ENCODE measurements around the gene PTPRM. TPM values are rescaled to one million over a fixed set of nuclear protein-coding genes. Genes with fewer than 3 reads are reported as not detected.

Gene PTPRM
- total and polyA plus RNA-seq, 2 of the 8 experiments (the other 6 are each of a cell fraction or from before 2014, with no cell fraction given): 4.1 to 7.0 TPM

DNA sequence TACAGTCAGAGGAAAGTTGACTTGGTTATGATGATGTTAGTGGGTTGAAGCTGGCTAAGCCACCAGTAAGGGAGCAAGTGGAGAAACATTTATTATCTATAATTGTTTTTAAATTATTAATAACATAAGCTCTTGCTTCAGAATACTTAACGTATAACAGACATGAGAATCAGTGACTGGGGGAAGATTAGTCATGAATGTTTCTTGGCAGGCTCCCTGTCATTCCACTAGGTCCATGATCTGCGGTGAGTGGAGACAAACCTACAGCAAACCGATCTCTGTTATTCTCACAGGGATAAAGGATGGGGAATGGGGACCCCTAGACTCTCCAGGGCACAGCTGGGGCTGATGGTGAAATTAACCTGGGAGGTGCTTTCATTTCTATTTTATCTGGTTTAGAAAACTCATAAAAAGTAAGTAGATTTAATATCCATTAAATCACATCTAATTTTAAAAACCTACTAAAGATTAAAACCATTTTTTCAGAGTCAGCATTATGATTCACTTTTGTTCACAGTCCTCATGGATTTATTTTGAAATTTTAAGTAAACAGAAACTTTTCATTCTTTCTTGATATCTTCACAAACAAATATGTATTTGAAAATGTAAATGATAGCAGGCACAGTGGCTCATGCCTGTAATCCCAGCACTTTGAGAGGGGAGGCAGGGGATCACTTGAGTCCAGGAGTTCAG lies 420.3 kb downstream of the PTPRM start:
- Histone ChIP-seq H4K20me1 (replicated peaks in 1 of 2; ENCODE audit: control insufficient read depth in 1 of 2, insufficient read depth in 2 of 2, low read length in 2 of 2) (no peaks in the 10 kb centered on the region), H3K79me1 (ENCODE audit: low read depth, low read length) (no peaks in the 10 kb centered on the region), H2BK15ac (ENCODE audit: low read length) (no peak overlapping the region), H3K18ac (ENCODE audit: extremely low read depth, low read length) (no peak overlapping the region), H3K9me3 (ENCODE audit: insufficient read depth in 2 of 2, low read depth in 1 of 2, low read length in 1 of 2) (no peaks in the 10 kb centered on the region), H3K9ac (replicated peaks in 1 of 4; ENCODE audit: extremely low read depth in 1 of 4, low read depth in 3 of 4, low read length in 3 of 4) (no peak overlapping the region), H2BK120ac (replicated peaks; ENCODE audit: low read depth, low read length) (no peak overlapping the region), H4K8ac (ENCODE audit: extremely low read depth, insufficient read depth, low read length) (no peak overlapping the region), H3K14ac (ENCODE audit: insufficient read length) (no peak overlapping the region), H2BK5ac (ENCODE audit: low read depth, low read length) (no peak overlapping the region), H3K4me3 (ENCODE audit: extremely low read depth in 1 of 4, insufficient read depth in 2 of 4, low read depth in 3 of 4, low read length in 4 of 4) (no peak overlapping the region), H2BK12ac (ENCODE audit: low read depth, low read length) (no peak overlapping the region), H3K23me2 (ENCODE audit: low read depth, low read length) (no peaks in the 10 kb centered on the region), H3K4me2 (ENCODE audit: insufficient read depth in 1 of 2, low read depth in 2 of 2, low read length in 2 of 2) (no peak overlapping the region), H3K79me2 (ENCODE audit: control insufficient read depth in 1 of 2, insufficient read depth in 2 of 2, low read length in 2 of 2) (no peaks in the 10 kb centered on the region), H3K4ac (replicated peaks; ENCODE audit: insufficient read length, low read depth, low read length) (no peak overlapping the region), H3K27ac (ENCODE audit: low read depth, low read length) (no peak overlapping the region), H3K4me1 (replicated peaks in 1 of 4; ENCODE audit: control insufficient read depth in 3 of 4, insufficient read depth in 4 of 4, low read length in 3 of 4) (no peaks in the 10 kb centered on the region), H4K5ac (ENCODE audit: insufficient read length, low read depth, low read length) (no peak overlapping the region), H2BK20ac (ENCODE audit: low read length) (no peak overlapping the region), H2AK5ac (ENCODE audit: low read depth, low read length) (no peak overlapping the region), H3K23ac (ENCODE audit: insufficient read length) (no peak overlapping the region), H4K91ac (replicated peaks; ENCODE audit: insufficient read length, low read length) (no peak overlapping the region), H2AFZ (ENCODE audit: low read length) (no peak overlapping the region), H3K56ac (replicated peaks; ENCODE audit: insufficient read length, low read depth, low read length) (no peak overlapping the region), H3K27me3 (replicated peaks in 1 of 4; ENCODE audit: control insufficient read depth in 3 of 4, extremely low read depth in 1 of 4, insufficient read depth in 3 of 4, low read length in 3 of 4) (no peaks in the 10 kb centered on the region), H3K36me3 (ENCODE audit: control insufficient read depth in 2 of 4, insufficient read depth in 4 of 4, low read length in 3 of 4) (no peaks in the 10 kb centered on the region)
- FAIRE-seq (no peak), DNase-seq (ENCODE audit: low read depth in 1 of 2, low spot score in 2 of 2) (no peak)
- 91% methylated on average over 3 of the region's 3 CpGs; no CpG with 5 or more reads in 1 of the 2 experiments for WGBS, 2 experiments (ENCODE audit: extremely low coverage in 1 of 2, insufficient coverage in 1 of 2, insufficient read length in 1 of 2, insufficient replicate concordance in 2 of 2, low coverage in 1 of 2, low lambda C conversion rate in 2 of 2, missing lambda C conversion rate in 1 of 2)
- ChIA-PET POLR2A (ENCODE audit: partially characterized antibody) (no interaction called here), CTCF (ENCODE audit: partially characterized antibody) (interaction anchor here (0.5 kb wide), 1 partner anchor 952 kb away, joined by 3 read pairs; no protein-coding TSS in a partner anchor)
- TF ChIP-seq HDAC6 (IDR thresholded peaks at IDR 0.05; ENCODE audit: low read depth, low read length) (no peak), YY1 (IDR thresholded peaks at IDR 0.05; ENCODE audit: low read depth, low read length) (no peak), SIRT6 (IDR thresholded peaks at IDR 0.05; ENCODE audit: low read length) (no peak), CREB1 (IDR thresholded peaks at IDR 0.05) (no peak), EZH2 (IDR thresholded peaks at IDR 0.05; ENCODE audit: low read depth, low read length, severe bottlenecking) (no peak), SIX5 (IDR thresholded peaks at IDR 0.05; ENCODE audit: low read depth, low read length) (no peak), SUZ12 (IDR thresholded peaks at IDR 0.05; ENCODE audit: low read length) (no peak), RNF2 (IDR thresholded peaks at IDR 0.05; ENCODE audit: borderline replicate concordance, low read depth, low read length, missing control alignments, poor library complexity, severe bottlenecking) (no peak), TAF7 (optimal IDR thresholded peaks at IDR 0.05; ENCODE audit: borderline replicate concordance, low read depth, low read length) (no peak), HDAC2 (IDR thresholded peaks at IDR 0.05; ENCODE audit: borderline replicate concordance in 1 of 2, low read depth in 2 of 2, low read length in 2 of 2) (no peak)
